ENCODE data around the gene SARDH. TPM values are rescaled to one million over a fixed set of nuclear protein-coding genes. Genes with fewer than 3 reads are reported as not detected.

The SARDH gene
- total and polyA plus RNA-seq, 2 of the 8 experiments (the other 6 are each of a cell fraction or from before 2014, with no cell fraction given): 6.4 to 7.4 TPM

DNA sequence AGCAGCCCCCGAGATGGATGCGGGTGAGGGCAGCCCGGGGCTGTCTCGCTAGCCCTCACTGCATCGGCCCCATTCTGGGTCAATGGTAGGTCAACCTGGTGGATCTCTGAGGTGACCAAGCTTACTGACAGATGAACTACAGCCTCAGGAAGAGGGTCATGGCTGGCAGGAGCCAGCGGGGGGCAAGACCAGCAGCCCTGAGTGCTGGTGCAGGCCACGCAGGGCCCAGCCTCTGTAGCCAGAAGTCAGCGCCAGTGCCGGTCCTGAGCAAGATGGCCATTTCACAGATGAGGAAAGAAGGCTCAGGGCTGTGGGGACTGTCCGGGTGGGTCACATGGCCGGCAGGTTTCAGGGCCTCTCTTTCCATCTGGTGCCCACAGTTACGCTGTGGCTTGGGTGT lies 107.0 kb downstream of the SARDH start:
- Histone ChIP-seq H3K27me3 (replicated peaks in 1 of 4; ENCODE audit: control insufficient read depth in 3 of 4, extremely low read depth in 1 of 4, insufficient read depth in 3 of 4, low read length in 3 of 4) (no peaks in the 10 kb centered on the region), H2BK15ac (ENCODE audit: low read length) (no peak overlapping the region), H3K36me3 (ENCODE audit: control insufficient read depth in 2 of 4, insufficient read depth in 4 of 4, low read length in 3 of 4) (no peaks in the 10 kb centered on the region), H2AK5ac (ENCODE audit: low read depth, low read length) (no peak overlapping the region), H2BK5ac (ENCODE audit: low read depth, low read length) (no peak overlapping the region; the same call in 1 of the 2 replicates), H3K9me3 (ENCODE audit: insufficient read depth in 2 of 2, low read depth in 1 of 2, low read length in 1 of 2) (0 out of 4 replicates have a peak, but pooled peaks cover 0 to 3% of the 10 kb centered on the region in 2 experiments), H3K27ac (ENCODE audit: low read depth, low read length) (no peak overlapping the region), H3K4me1 (replicated peaks in 1 of 4; ENCODE audit: control insufficient read depth in 3 of 4, insufficient read depth in 4 of 4, low read length in 3 of 4) (peaks cover 0 to 21% (median 12%) of the 10 kb centered on the region in 4 experiments; a peak in 5 of 7 replicates), H4K8ac (ENCODE audit: extremely low read depth, insufficient read depth, low read length) (no peak overlapping the region), H2BK12ac (ENCODE audit: low read depth, low read length) (no peak overlapping the region), H3K9ac (replicated peaks in 1 of 4; ENCODE audit: extremely low read depth in 1 of 4, low read depth in 3 of 4, low read length in 3 of 4) (no peak overlapping the region), H3K79me1 (ENCODE audit: low read depth, low read length) (no peaks in the 10 kb centered on the region), H3K56ac (replicated peaks; ENCODE audit: insufficient read length, low read depth, low read length) (no peak overlapping the region), H4K91ac (replicated peaks; ENCODE audit: insufficient read length, low read length) (no peak overlapping the region), H3K4me3 (ENCODE audit: extremely low read depth in 1 of 4, insufficient read depth in 2 of 4, low read depth in 3 of 4, low read length in 4 of 4) (no peak overlapping the region), H3K79me2 (ENCODE audit: control insufficient read depth in 1 of 2, insufficient read depth in 2 of 2, low read length in 2 of 2) (no peaks in the 10 kb centered on the region), H3K4me2 (ENCODE audit: insufficient read depth in 1 of 2, low read depth in 2 of 2, low read length in 2 of 2) (no peak overlapping the region), H2BK120ac (replicated peaks; ENCODE audit: low read depth, low read length) (no peak overlapping the region), H2BK20ac (ENCODE audit: low read length) (no peak overlapping the region), H2AFZ (ENCODE audit: low read length) (no peak overlapping the region), H4K20me1 (replicated peaks in 1 of 2; ENCODE audit: control insufficient read depth in 1 of 2, insufficient read depth in 2 of 2, low read length in 2 of 2) (no peaks in the 10 kb centered on the region), H3K4ac (replicated peaks; ENCODE audit: insufficient read length, low read depth, low read length) (no peak overlapping the region), H3K18ac (ENCODE audit: extremely low read depth, low read length) (no peak overlapping the region), H3K14ac (ENCODE audit: insufficient read length) (no peak overlapping the region), H3K23ac (ENCODE audit: insufficient read length) (no peak overlapping the region), H4K5ac (ENCODE audit: insufficient read length, low read depth, low read length) (no peak overlapping the region), H3K23me2 (ENCODE audit: low read depth, low read length) (no peaks in the 10 kb centered on the region)
- no peak for FAIRE-seq
- TF ChIP-seq YY1 (IDR thresholded peaks at IDR 0.05; ENCODE audit: low read depth, low read length) (no peak), CREB1 (IDR thresholded peaks at IDR 0.05) (no peak)
- ChIA-PET POLR2A (ENCODE audit: partially characterized antibody) (no interaction called here), CTCF (ENCODE audit: partially characterized antibody) (interaction anchor here (0.9 to 1.8 kb wide), 6 partner anchors 13 to 363 kb away, joined by 3 to 4 read pairs (median 3); no protein-coding TSS in a partner anchor)
- WGBS, 2 experiments (ENCODE audit: extremely low coverage in 1 of 2, insufficient coverage in 1 of 2, insufficient read length in 1 of 2, insufficient replicate concordance in 2 of 2, low coverage in 1 of 2, low lambda C conversion rate in 2 of 2, missing lambda C conversion rate in 1 of 2): 84% methylated on average over 12 of the region's 12 CpGs; no CpG with 5 or more reads in 1 of the 2 experiments
- DNase-seq (ENCODE audit: low read depth in 1 of 2, low spot score in 2 of 2): no peak
